Liver (tissue), 9 donors: ENCODE data around the gene SDK2. TPM values are rescaled to one million over a fixed set of nuclear protein-coding genes. Genes with fewer than 3 reads are reported as not detected.

Experiments
- DNase-seq: peaks from one replicate; pipeline ENCODE4 v3.0.0-alpha.2; 2017; ENCODE audit warnings: low spot score
- H3K27ac ChIP-seq, 2 donors: one replicate each; pipeline ENCODE4 v1.7.0; 2013; ENCODE audit warnings: inconsistent platforms in 2 of 2, low read length in 2 of 2, control low read depth in 1 of 2, low read depth in 1 of 2, mild to moderate bottlenecking in 1 of 2
- H3K27me3 ChIP-seq, 4 donors: one replicate each; pipeline versions ENCODE4 v1.6.1 to v1.7.0; 2013; ENCODE audit warnings: low read length in 3 of 4, inconsistent platforms in 1 of 4, mild to moderate bottlenecking in 1 of 4, moderate library complexity in 1 of 4; ENCODE audit not compliant: control insufficient read depth in 4 of 4, insufficient read depth in 4 of 4
- H3K36me3 ChIP-seq, 4 donors: one replicate each; pipeline versions ENCODE4 v1.6.1 to v1.7.0; 2013; ENCODE audit warnings: low read length in 3 of 4, mild to moderate bottlenecking in 3 of 4, low read depth in 1 of 4, moderate library complexity in 1 of 4; ENCODE audit not compliant: control insufficient read depth in 4 of 4, insufficient read depth in 3 of 4
- H3K4me1 ChIP-seq, 4 donors: one replicate each; pipeline versions ENCODE4 v1.6.1 to v1.7.0; 2013; ENCODE audit warnings: low read length in 3 of 4, mild to moderate bottlenecking in 3 of 4, moderate library complexity in 1 of 4; ENCODE audit not compliant: control insufficient read depth in 4 of 4, insufficient read depth in 4 of 4
- H3K4me3 ChIP-seq, 3 donors: one replicate each; pipeline versions ENCODE4 v1.6.1 to v1.7.0; 2013; ENCODE audit warnings: low read length in 3 of 3, control low read depth in 1 of 3, low read depth in 1 of 3, mild to moderate bottlenecking in 1 of 3
- H3K9ac ChIP-seq, 2 donors: one replicate each; pipeline ENCODE4 v1.7.0; 2013; ENCODE audit warnings: low read length in 2 of 2, mild to moderate bottlenecking in 2 of 2, moderate library complexity in 2 of 2, control low read depth in 1 of 2, low read depth in 1 of 2
- H3K9me3 ChIP-seq, 4 donors: one replicate each; pipeline versions ENCODE4 v1.6.1 to v1.7.0; 2013; ENCODE audit warnings: low read length in 3 of 4; ENCODE audit not compliant: control insufficient read depth in 4 of 4
- ATF3 ChIP-seq: IDR thresholded peaks from 2 replicates; pipeline ENCODE4 v1.6.1; 2016; ENCODE audit warnings: antibody characterized with exemption
- EGR1 ChIP-seq, 2 donors: IDR thresholded peaks; 2 replicates each; pipeline ENCODE4 v1.6.1; 2016 to 2018; ENCODE audit warnings: antibody characterized with exemption in 2 of 2, low read depth in 2 of 2
- FOXA2 ChIP-seq: IDR thresholded peaks from 2 replicates; pipeline ENCODE4 v1.6.1; 2016; ENCODE audit warnings: antibody characterized with exemption
- GABPA ChIP-seq, 2 donors: IDR thresholded peaks in 1 of 2; conservative IDR thresholded peaks in 1 of 2; 2 replicates each; pipeline ENCODE4 v1.6.1; 2016; ENCODE audit warnings: antibody characterized with exemption in 2 of 2, mild to moderate bottlenecking in 1 of 2, moderate library complexity in 1 of 2
- HNF4A ChIP-seq, 2 donors: conservative IDR thresholded peaks; 2 replicates each; pipeline ENCODE4 v1.6.1; 2016; ENCODE audit warnings: antibody characterized with exemption in 2 of 2, mild to moderate bottlenecking in 2 of 2
- HNF4G ChIP-seq: IDR thresholded peaks from 2 replicates; pipeline ENCODE4 v1.6.1; 2016; ENCODE audit warnings: antibody characterized with exemption
- NR2F2 ChIP-seq: IDR thresholded peaks from 2 replicates; pipeline ENCODE4 v1.6.1; 2016; ENCODE audit warnings: antibody characterized with exemption
- RAD21 ChIP-seq, 2 donors: IDR thresholded peaks; 2 replicates each; pipeline ENCODE4 v1.6.1; 2016; ENCODE audit warnings: antibody characterized with exemption in 2 of 2, mild to moderate bottlenecking in 2 of 2
- REST ChIP-seq: IDR thresholded peaks from 2 replicates; pipeline ENCODE4 v1.6.1; 2016; ENCODE audit warnings: antibody characterized with exemption, mild to moderate bottlenecking
- SP1 ChIP-seq: IDR thresholded peaks from 2 replicates; pipeline ENCODE4 v1.6.1; 2018; ENCODE audit warnings: antibody characterized with exemption, mild to moderate bottlenecking
- TAF1 ChIP-seq: conservative IDR thresholded peaks from 2 replicates; pipeline ENCODE4 v1.6.1; 2016; ENCODE audit warnings: antibody characterized with exemption, mild to moderate bottlenecking
- YY1 ChIP-seq: IDR thresholded peaks from 2 replicates; pipeline ENCODE4 v1.6.1; 2016; ENCODE audit warnings: antibody characterized with exemption, mild to moderate bottlenecking
- ZBTB33 ChIP-seq: IDR thresholded peaks from 2 replicates; pipeline ENCODE4 v1.6.1; 2016; ENCODE audit warnings: antibody characterized with exemption
- WGBS: extraction: QIAGEN DNeasy Blood & Tissue Kit; methylation state at CpG from one replicate; pipeline ENCODE4 v1.1.7; 2013; 5-methylcytosine and 5-hydroxymethylcytosine counted together
- polyA plus RNA-seq, 2 donors: library from polyadenylated mRNA; stranded (reverse) in 1 of 2; unstranded in 1 of 2; fragments of 200-250 nt in 1 of 2; fragments of >200 nt in 1 of 2; fragmentation: Nextera tagmentation in 1 of 2; extraction: Ambion mirVana in 1 of 2; gene quantifications; one replicate each; pipeline versions ENCODE4 v1.2.1 to v1.2.3, GENCODE V29; 2013 to 2015
- total RNA-seq, 2 donors: library from RNA; depleted of rRNA; stranded (reverse); fragments of >200 nt; gene quantifications; one replicate each; pipeline ENCODE4 v1.2.3, GENCODE V29; 2014
- donor health status: healthy.
- donor health status: healthy.
- donor health status: healthy.
- donor health status: healthy.
- donor health status: healthy.

The SDK2 gene
- total and polyA plus RNA-seq, 4 donors: 0.05 to 0.42 (median 0.10) TPM

- 98% methylated on average over 9 of the region's 9 CpGs for WGBS
- TF ChIP-seq ATF3: no peak
- no peak for TF ChIP-seq HNF4A (conservative IDR thresholded peaks at IDR 0.05)
- TF ChIP-seq GABPA (IDR thresholded peaks at IDR 0.05 in 1 of 2, conservative IDR thresholded peaks at IDR 0.05 in 1 of 2): no peak
- TF ChIP-seq HNF4G: no peak
- TF ChIP-seq NR2F2: no peak
- DNase-seq: no peak
- Histone ChIP-seq H3K9ac (no peak overlapping the region), H3K36me3 (no peaks in the 10 kb centered on the region), H3K4me1 (no peaks in the 10 kb centered on the region), H3K27ac (no peak overlapping the region), H3K9me3 (no peaks in the 10 kb centered on the region), H3K27me3 (no peaks in the 10 kb centered on the region), H3K4me3 (no peak overlapping the region)
Observed at GRCh38 chr17:73349647-73350046, 294.6 kb downstream of the SDK2 start.

GRCh38 chr17:73349138-73349537 is 295.1 kb downstream of the SDK2 start:
- no peak for DNase-seq
- Histone ChIP-seq H3K27ac (no peak overlapping the region), H3K36me3 (no peaks in the 10 kb centered on the region), H3K27me3 (no peaks in the 10 kb centered on the region), H3K9ac (no peak overlapping the region), H3K4me1 (no peaks in the 10 kb centered on the region), H3K4me3 (no peak overlapping the region), H3K9me3 (no peaks in the 10 kb centered on the region)
- WGBS: 90% methylated on average over 6 of the region's 6 CpGs
- TF ChIP-seq YY1 (no peak), HNF4A (conservative IDR thresholded peaks at IDR 0.05) (no peak), EGR1 (IDR thresholded peaks at IDR 0.05; ENCODE audit: low read depth in 2 of 2) (no peak), RAD21 (IDR thresholded peaks at IDR 0.05) (no peak), ZBTB33 (no peak), TAF1 (no peak), FOXA2 (no peak), SP1 (no peak)

GRCh38 chr17:73348829-73349095 is 295.5 kb downstream of the SDK2 start:
- Histone ChIP-seq H3K27me3 (no peaks in the 10 kb centered on the region), H3K27ac (no peak overlapping the region), H3K9me3 (no peaks in the 10 kb centered on the region), H3K9ac (no peak overlapping the region), H3K4me1 (no peaks in the 10 kb centered on the region), H3K36me3 (no peaks in the 10 kb centered on the region), H3K4me3 (no peak overlapping the region)
- 70% methylated on average over 4 of the region's 4 CpGs for WGBS
- TF ChIP-seq RAD21 (IDR thresholded peaks at IDR 0.05): no peak
- no peak for TF ChIP-seq REST
- DNase-seq: no peak
